SK-N-SH (cell line): ENCODE results near the gene XRCC5. TPM values are rescaled to one million over a fixed set of nuclear protein-coding genes. Genes with fewer than 3 reads are reported as not detected.

ENCODE experiments used
- CTCF ChIA-PET: fragments of 300-600, 350-600 bp; formaldehyde crosslinking; extraction: SDS; loops from one replicate; lab custom pipeline; 2021; lab: Yijun Ruan, JAX
- POLR2A ChIA-PET: fragments of 350-600 bp; sonication (Branson Sonifier 250); formaldehyde crosslinking; extraction: SDS; loops from one replicate; lab custom pipeline; 2020; ENCODE audit warnings: antibody characterized with exemption, inconsistent platforms; lab: Yijun Ruan, JAX
- DNase-seq: peaks from one replicate; pipeline ENCODE4 v3.0.0; 2012
- H2AFZ ChIP-seq: fragments of 200-600 bp; sonication (generic); 2 replicates; pipeline ENCODE4 v1.8.1; 2016; ENCODE audit warnings: antibody characterized with exemption, mild to moderate bottlenecking, low read depth
- H3F3A ChIP-seq: fragments of 200-600 bp; sonication (generic); replicated peaks from 2 replicates; pipeline ENCODE3; 2016; ENCODE audit warnings: antibody characterized with exemption, mild to moderate bottlenecking; ENCODE audit not compliant: insufficient read depth
- H3K27ac ChIP-seq, 2 experiments: fragments of 200-500 bp in 1 of 2; fragments of 200-600 bp in 1 of 2; sonication (Bioruptor generic) in 1 of 2; sonication (generic), shearing (Covaris generic) in 1 of 2; 2 replicates each; pipeline versions ENCODE4 v1.5.1 to v1.6.1; 2014 to 2016; ENCODE audit warnings: low read depth in 2 of 2, inconsistent platforms in 1 of 2, low read length in 1 of 2, mild to moderate bottlenecking in 1 of 2, mixed read lengths in 1 of 2
- H3K27me3 ChIP-seq: fragments of 200-600 bp; sonication (generic), shearing (Covaris generic); 2 replicates; pipeline ENCODE4 v1.6.1; 2016; ENCODE audit warnings: mixed run types; ENCODE audit not compliant: insufficient read depth
- H3K36me3 ChIP-seq, 2 experiments: fragments of 200-500 bp in 1 of 2; fragments of 200-600 bp in 1 of 2; sonication (Bioruptor generic) in 1 of 2; sonication (generic) in 1 of 2; replicated peaks in 1 of 2; 2 replicates each; pipeline versions ENCODE3 to v1.5.1; 2014 to 2016; ENCODE audit warnings: low read length in 1 of 2, mild to moderate bottlenecking in 1 of 2; ENCODE audit not compliant: insufficient read depth in 2 of 2, control insufficient read depth in 1 of 2
- H3K4me1 ChIP-seq, 2 experiments: fragments of 200-500 bp in 1 of 2; fragments of 200-600 bp in 1 of 2; sonication (Bioruptor generic) in 1 of 2; sonication (generic), shearing (Covaris generic) in 1 of 2; 2 replicates each; pipeline versions ENCODE4 v1.5.1 to v1.6.1; 2014 to 2016; ENCODE audit warnings: low read depth in 1 of 2, low read length in 1 of 2, mixed run types in 1 of 2; ENCODE audit not compliant: insufficient read depth in 2 of 2, control insufficient read depth in 1 of 2
- H3K4me2 ChIP-seq: fragments of 200-600 bp; sonication (generic), shearing (Covaris generic); 2 replicates; pipeline ENCODE4 v1.6.1; 2017; ENCODE audit warnings: mixed run types
- H3K4me3 ChIP-seq, 2 experiments: fragments of 200-500 bp in 1 of 2; fragments of 200-600 bp in 1 of 2; sonication (Bioruptor generic) in 1 of 2; sonication (generic), shearing (Covaris generic) in 1 of 2; 2 replicates each; pipeline versions ENCODE4 v1.5.1 to v1.8.1; 2014 to 2016; ENCODE audit warnings: low read depth in 2 of 2, inconsistent platforms in 1 of 2, low read length in 1 of 2, mild to moderate bottlenecking in 1 of 2, mixed read lengths in 1 of 2, moderate library complexity in 1 of 2
- H3K79me2 ChIP-seq: fragments of 200-600 bp; sonication (generic); 2 replicates; pipeline ENCODE4 v1.8.1; 2017; ENCODE audit warnings: mild to moderate bottlenecking; ENCODE audit not compliant: insufficient read depth
- H3K9ac ChIP-seq: fragments of 200-600 bp; sonication (generic); 2 replicates; pipeline ENCODE4 v1.6.1; 2017; ENCODE audit warnings: mixed run types
- H3K9me2 ChIP-seq: fragments of 200-600 bp; sonication (generic); 2 replicates; pipeline ENCODE4 v1.6.1; 2017; ENCODE audit warnings: mixed run types
- H3K9me3 ChIP-seq: fragments of 200-600 bp; sonication (generic); 2 replicates; pipeline ENCODE4 v1.6.1; 2017; ENCODE audit warnings: mixed run types, mild to moderate bottlenecking, moderate library complexity
- H4K20me1 ChIP-seq: fragments of 200-600 bp; sonication (generic); 2 replicates; pipeline ENCODE4 v1.6.1; 2017; ENCODE audit warnings: mild to moderate bottlenecking, mixed run types; ENCODE audit not compliant: insufficient read depth
- CHD2 ChIP-seq: fragments of 150-350 bp; IDR thresholded peaks from 2 replicates; pipeline ENCODE4 v1.6.1; 2018; ENCODE audit warnings: low read length; ENCODE audit not compliant: partially characterized antibody
- CTCF ChIP-seq: fragments of 200-600 bp; sonication (generic); IDR thresholded peaks from 2 replicates; pipeline ENCODE4 v1.6.1; 2017; ENCODE audit warnings: antibody characterized with exemption, mild to moderate bottlenecking, moderate library complexity
- EP300 ChIP-seq, 2 experiments: IDR thresholded peaks; 2 replicates each; pipeline versions ENCODE4 v1.4.0 to v1.6.1; 2012; ENCODE audit warnings: borderline replicate concordance in 1 of 2, low read depth in 1 of 2, low read length in 1 of 2
- EZH2phosphoT487 ChIP-seq: fragments of 200-600 bp; sonication (generic); IDR thresholded peaks from 2 replicates; pipeline ENCODE4 v1.6.1; 2017; ENCODE audit warnings: low read depth, mixed run types, mild to moderate bottlenecking, antibody characterized with exemption, moderate library complexity, borderline replicate concordance
- FOXJ3 ChIP-seq: sonication (generic); formaldehyde crosslinking; IDR thresholded peaks from 2 replicates; pipeline ENCODE4 v1.5.1; 2020; ENCODE audit warnings: mild to moderate bottlenecking, missing genetic modification reagents
- FOXM1 ChIP-seq: IDR thresholded peaks from 2 replicates; pipeline ENCODE4 v1.4.0; 2012; ENCODE audit warnings: low read depth, mild to moderate bottlenecking
- IRF3 ChIP-seq: fragments of 150-350 bp; IDR thresholded peaks from 2 replicates; pipeline ENCODE4 v1.6.1; 2016; ENCODE audit warnings: mild to moderate bottlenecking, low read depth, low read length
- MAX ChIP-seq: IDR thresholded peaks from 2 replicates; pipeline ENCODE4 v1.4.0; 2012; ENCODE audit warnings: low read depth
- MXI1 ChIP-seq: IDR thresholded peaks from 2 replicates; pipeline ENCODE4 v1.6.1; 2012; ENCODE audit warnings: mild to moderate bottlenecking, low read depth, low read length, improper control_type of control experiment
- NRF1 ChIP-seq: IDR thresholded peaks from 2 replicates; pipeline ENCODE4 v1.6.1; 2012; ENCODE audit warnings: low read depth, mild to moderate bottlenecking, low read length
- PBX3 ChIP-seq: IDR thresholded peaks from 2 replicates; pipeline ENCODE4; 2012
- POLR2AphosphoS5 ChIP-seq: IDR thresholded peaks from 2 replicates; pipeline ENCODE4 v1.6.1; 2012; ENCODE audit warnings: low read depth, low read length
- RFX5 ChIP-seq: IDR thresholded peaks from 2 replicates; pipeline ENCODE4 v1.6.1; 2012; ENCODE audit warnings: mild to moderate bottlenecking, improper control_type of control experiment, low read length
- SIN3A ChIP-seq: IDR thresholded peaks from 2 replicates; pipeline ENCODE4 v1.6.1; 2012; ENCODE audit warnings: low read depth, mild to moderate bottlenecking, low read length, moderate library complexity, borderline replicate concordance
- SMC3 ChIP-seq: IDR thresholded peaks from 2 replicates; pipeline ENCODE4 v1.6.1; 2012; ENCODE audit warnings: low read depth, low read length, improper control_type of control experiment
- TAF1 ChIP-seq: IDR thresholded peaks from 2 replicates; pipeline ENCODE4 v1.6.1; 2012; ENCODE audit warnings: low read depth, mild to moderate bottlenecking, low read length, moderate library complexity, borderline replicate concordance
- YY1 ChIP-seq: IDR thresholded peaks from 2 replicates; pipeline ENCODE4 v1.4.0; 2012; ENCODE audit warnings: low read depth, mild to moderate bottlenecking
- ZBTB33 ChIP-seq: IDR thresholded peaks from 2 replicates; pipeline ENCODE4 v1.4.0; 2012; ENCODE audit warnings: low read depth, borderline replicate concordance
- WGBS: methylation state at CpG from one replicate; pipeline ENCODE4 v1.1.6; 2017; ENCODE audit warnings: low lambda C conversion rate; 5-methylcytosine and 5-hydroxymethylcytosine counted together
- polyA plus RNA-seq, 3 experiments: library from polyadenylated mRNA; depleted of rRNA; stranded (reverse); fragments of >200 nt; gene quantifications; 2 replicates each; pipeline ENCODE4 v1.2.3, GENCODE V29; 2012

Gene XRCC5
- polyA plus RNA-seq, 1 of the 3 experiments (the other 2 are of a cell fraction): 125 TPM

GRCh38 chr2:216110620-216111019, 1.5 kb downstream of the XRCC5 start (continued):
- TF ChIP-seq EZH2phosphoT487 (no peak), FOXM1 (no peak)

GRCh38 chr2:216111122-216111521, 2.0 kb downstream of the XRCC5 start:
- Histone ChIP-seq H3K4me2 (peak overlapping the region; percentile 86; the same call in 1 of the 2 replicates), H2AFZ (no peak overlapping the region), H3K9ac (peak overlapping the region; percentile 92; the same call in 1 of the 2 replicates), H3K4me1 (peaks cover 15 to 35% of the 10 kb centered on the region in 2 experiments), H3K27ac (no peak overlapping the region; a peak in 1 of 4 replicates), H3K4me3 (peak overlapping the region in 1 of 2 experiments; percentile 83; a peak in 1 of 4 replicates), H3K27me3 (no peaks in the 10 kb centered on the region), H3K9me3 (no peaks in the 10 kb centered on the region), H3F3A (peaks cover 23% of the 10 kb centered on the region), H3K9me2 (no peaks in the 10 kb centered on the region), H4K20me1 (peaks cover 11% of the 10 kb centered on the region), H3K36me3 (peaks cover 48 to 50% of the 10 kb centered on the region in 2 experiments), H3K79me2 (peaks cover 62% of the 10 kb centered on the region)
- ChIA-PET CTCF (interaction anchor here (1.2 to 2.3 kb wide), 13 partner anchors 8 to 407 kb away, joined by 3 to 13 read pairs (median 4); partner anchors contain the start of gene MARCHF4), POLR2A (interaction anchor here (2.5 kb wide), 1 partner anchor 29 kb away, joined by 17 read pairs; the partner anchor contains the start of genes PECR and TMEM169)
- DNase-seq: no peak
- no peak for TF ChIP-seq FOXM1
- no peak for TF ChIP-seq SMC3
- no peak for TF ChIP-seq NRF1
- no peak for TF ChIP-seq CHD2
- no peak for TF ChIP-seq TAF1
- TF ChIP-seq SIN3A: no peak
- no peak for TF ChIP-seq MXI1
- no peak for TF ChIP-seq POLR2AphosphoS5
- no peak for TF ChIP-seq EP300 (IDR thresholded peaks at IDR 0.05; ENCODE audit: borderline replicate concordance in 1 of 2, low read depth in 1 of 2, low read length in 1 of 2)
- TF ChIP-seq EZH2phosphoT487: no peak
- no peak for TF ChIP-seq YY1
- no peak for TF ChIP-seq RFX5
- 71% methylated on average over 7 of the region's 7 CpGs for WGBS

GRCh38 chr2:216112926-216113325, 3.8 kb downstream of the XRCC5 start:
- ChIA-PET POLR2A (no interaction called here), CTCF (no interaction called here)
- no peaks in the 10 kb centered on the region for H3K9me2 ChIP-seq
- peaks cover 80% of the 10 kb centered on the region for H3K79me2 ChIP-seq
- H4K20me1 ChIP-seq: peaks cover 11% of the 10 kb centered on the region
- DNase-seq: no peak
- H3K27me3 ChIP-seq: no peaks in the 10 kb centered on the region
- H2AFZ ChIP-seq: no peak overlapping the region
- H3K9me3 ChIP-seq: no peaks in the 10 kb centered on the region
- peak overlapping the region; percentile 20 to 34; a peak in 3 of 4 replicates for H3K27ac ChIP-seq
- peaks cover 65 to 68% of the 10 kb centered on the region in 2 experiments for H3K36me3 ChIP-seq
- 81% methylated on average over 4 of the region's 4 CpGs for WGBS
- no peak overlapping the region; the same call in 1 of the 2 replicates for H3K4me2 ChIP-seq
- no peak overlapping the region for H3K4me3 ChIP-seq
- peaks cover 23% of the 10 kb centered on the region for H3F3A ChIP-seq
- no peak overlapping the region for H3K9ac ChIP-seq
- peaks cover 30 to 51% of the 10 kb centered on the region in 2 experiments for H3K4me1 ChIP-seq
- TF ChIP-seq ZBTB33 (no peak), IRF3 (no peak), FOXM1 (no peak), MAX (no peak), FOXJ3 (no peak), SIN3A (no peak), PBX3 (no peak), CTCF (no peak), POLR2AphosphoS5 (no peak), SMC3 (no peak), EP300 (IDR thresholded peaks at IDR 0.05; ENCODE audit: borderline replicate concordance in 1 of 2, low read depth in 1 of 2, low read length in 1 of 2) (no peak)
